Peyer's patch (tissue), 4 donors: ENCODE results near the gene NOB1.

Experiments
- CTCF ChIP-seq, 6 experiments: fragments of 450-650 bp in 4 of 6; fragments of 200-600 bp in 2 of 6; sonication (generic) in 1 of 6; IDR thresholded peaks; one replicate each; pipeline ENCODE4 v1.5.1; 2017 to 2019; ENCODE audit warnings: antibody characterized with exemption in 6 of 6, mild to moderate bottlenecking in 3 of 6, moderate library complexity in 1 of 6
- POLR2A ChIP-seq, 2 donors: fragments of 450-650 bp; IDR thresholded peaks; one replicate each; pipeline ENCODE4 v1.5.1; 2017; ENCODE audit warnings: antibody characterized with exemption in 2 of 2, mild to moderate bottlenecking in 2 of 2, moderate library complexity in 2 of 2

GRCh38 chr16:69779724-69780123, 25.0 kb upstream of the NOB1 start:
- TF ChIP-seq POLR2A (IDR thresholded peaks at IDR 0.05): no peak
- no peak for TF ChIP-seq CTCF (IDR thresholded peaks at IDR 0.05)
